Fibroblast of lung (primary cell): ENCODE data around the gene AHCYL2. TPM values are rescaled to one million over a fixed set of nuclear protein-coding genes. Genes with fewer than 3 reads are reported as not detected.

ENCODE experiments used
- DNase-seq, 2 donors: peaks; one replicate each; pipeline versions ENCODE4 v3.0.0 to v3.0.0-alpha.2; 2010; ENCODE audit warnings: low read depth in 2 of 2
- H2AFZ ChIP-seq: 2 replicates; pipeline ENCODE4 v1.5.1; 2012; ENCODE audit warnings: low read length, control low read depth, inconsistent platforms
- H3K27ac ChIP-seq: 2 replicates; pipeline ENCODE4 v1.5.1; 2011; ENCODE audit warnings: low read length, control low read depth; ENCODE audit not compliant: insufficient read depth
- H3K27me3 ChIP-seq: 2 replicates; pipeline ENCODE4 v1.5.1; 2011; ENCODE audit warnings: mild to moderate bottlenecking, low read length; ENCODE audit not compliant: control insufficient read depth, insufficient read depth
- H3K36me3 ChIP-seq: 2 replicates; pipeline ENCODE4 v1.5.1; 2011; ENCODE audit warnings: low read length; ENCODE audit not compliant: control insufficient read depth, insufficient read depth
- H3K4me1 ChIP-seq: 2 replicates; pipeline ENCODE4 v1.5.1; 2011; ENCODE audit warnings: low read length; ENCODE audit not compliant: control insufficient read depth, insufficient read depth; ENCODE audit errors: extremely low read depth
- H3K4me2 ChIP-seq: 2 replicates; pipeline ENCODE4 v1.5.1; 2011; ENCODE audit warnings: low read length, control low read depth; ENCODE audit not compliant: insufficient read depth; ENCODE audit errors: extremely low read depth
- H3K4me3 ChIP-seq, 4 experiments: fragments of 200-600 bp in 1 of 4; sonication (generic) in 1 of 4; replicated peaks in 1 of 4; 2 replicates each; pipeline ENCODE4 v1.5.1; 2011 to 2016; ENCODE audit warnings: low read length in 4 of 4, low read depth in 3 of 4, mild to moderate bottlenecking in 3 of 4, control low read depth in 2 of 4, inconsistent platforms in 1 of 4, mixed read lengths in 1 of 4; ENCODE audit not compliant: insufficient read depth in 1 of 4; ENCODE audit errors: control extremely low read depth in 1 of 4
- H3K79me2 ChIP-seq: 2 replicates; pipeline ENCODE4 v1.5.1; 2012; ENCODE audit warnings: mild to moderate bottlenecking, low read length, inconsistent platforms; ENCODE audit not compliant: control insufficient read depth, insufficient read depth
- H3K9ac ChIP-seq: 2 replicates; pipeline ENCODE4 v1.5.1; 2011; ENCODE audit warnings: mild to moderate bottlenecking, low read length, control low read depth; ENCODE audit not compliant: insufficient read depth
- H3K9me3 ChIP-seq: 2 replicates; pipeline ENCODE4 v1.5.1; 2012; ENCODE audit warnings: low read depth, low read length; ENCODE audit not compliant: control insufficient read depth, insufficient read depth
- H4K20me1 ChIP-seq: 2 replicates; pipeline ENCODE4 v1.5.1; 2011; ENCODE audit warnings: low read length; ENCODE audit not compliant: control insufficient read depth, insufficient read depth; ENCODE audit errors: extremely low read depth
- CTCF ChIP-seq, 2 donors: IDR thresholded peaks in 1 of 2; conservative IDR thresholded peaks in 1 of 2; 1 replicate in 1 of 2; 2 replicates in 1 of 2; pipeline ENCODE4 v1.5.1; 2011 to 2012; ENCODE audit warnings: low read length in 2 of 2, control low read depth in 1 of 2, inconsistent platforms in 1 of 2, low read depth in 1 of 2, mild to moderate bottlenecking in 1 of 2
- EZH2 ChIP-seq: IDR thresholded peaks from 2 replicates; pipeline ENCODE4 v1.5.1; 2012; ENCODE audit warnings: low read length, control low read depth, mild to moderate bottlenecking; ENCODE audit errors: missing control alignments
- polyA plus RNA-seq, 2 donors: library from polyadenylated mRNA; depleted of rRNA in 1 of 2; stranded (reverse) in 1 of 2; unstranded in 1 of 2; fragments of >200 nt; gene quantifications; 2 replicates each; pipeline ENCODE4 v1.2.1, GENCODE V29; 2011 to 2012; ENCODE audit warnings: missing spikeins in 1 of 2
- total RNA-seq: library from RNA; depleted of rRNA; stranded (reverse); fragments of >200 nt; gene quantifications from 2 replicates; pipeline ENCODE4 v1.2.1, GENCODE V29; 2014

The AHCYL2 gene
- total and polyA plus RNA-seq, 2 donors (not counting 1 experiment from before 2014, with no cell fraction given) = 8.7 to 11.9 TPM

GRCh38 chr7:129313282-129313681, 88.5 kb downstream of the AHCYL2 start:
- Histone ChIP-seq H3K9ac (no peak overlapping the region), H3K36me3 (no peaks in the 10 kb centered on the region), H3K27ac (no peak overlapping the region), H3K4me2 (no peak overlapping the region), H3K9me3 (no peaks in the 10 kb centered on the region), H4K20me1 (no peaks in the 10 kb centered on the region), H3K4me3 (no peak overlapping the region), H2AFZ (no peak overlapping the region), H3K79me2 (no peaks in the 10 kb centered on the region), H3K4me1 (no peaks in the 10 kb centered on the region), H3K27me3 (no peaks in the 10 kb centered on the region)
- TF ChIP-seq CTCF (conservative IDR thresholded peaks at IDR 0.05 in 1 of 2, IDR thresholded peaks at IDR 0.05 in 1 of 2; ENCODE audit: low read depth in 1 of 2, low read length in 2 of 2) = no peak
- TF ChIP-seq EZH2 = no peak
- DNase-seq = no peak

- Histone ChIP-seq H3K27me3 (no peaks in the 10 kb centered on the region), H3K9me3 (no peaks in the 10 kb centered on the region), H3K9ac (no peak overlapping the region), H2AFZ (no peak overlapping the region), H3K4me2 (no peak overlapping the region), H3K36me3 (no peaks in the 10 kb centered on the region), H3K27ac (no peak overlapping the region), H3K79me2 (no peaks in the 10 kb centered on the region), H3K4me3 (no peak overlapping the region), H3K4me1 (no peaks in the 10 kb centered on the region), H4K20me1 (no peaks in the 10 kb centered on the region)
- peak in 1 of 2 donors; percentile 27 for DNase-seq
- TF ChIP-seq EZH2 (no peak), CTCF (conservative IDR thresholded peaks at IDR 0.05 in 1 of 2, IDR thresholded peaks at IDR 0.05 in 1 of 2; ENCODE audit: low read depth in 1 of 2, low read length in 2 of 2) (no peak)
Measured at GRCh38 chr7:129315960-129316359, 91.1 kb downstream of the AHCYL2 start.

- H3K9me3 ChIP-seq = no peaks in the 10 kb centered on the region
- H3K4me1 ChIP-seq = no peaks in the 10 kb centered on the region
- H3K79me2 ChIP-seq = no peaks in the 10 kb centered on the region
- no peak overlapping the region for H3K9ac ChIP-seq
- H3K27ac ChIP-seq = no peak overlapping the region
- no peaks in the 10 kb centered on the region for H3K27me3 ChIP-seq
- H3K36me3 ChIP-seq = no peaks in the 10 kb centered on the region
- no peaks in the 10 kb centered on the region for H4K20me1 ChIP-seq
- DNase-seq = no peak
- H3K4me2 ChIP-seq = no peak overlapping the region
- H2AFZ ChIP-seq = no peak overlapping the region
- no peak overlapping the region for H3K4me3 ChIP-seq
- no peak for TF ChIP-seq CTCF (conservative IDR thresholded peaks at IDR 0.05 in 1 of 2, IDR thresholded peaks at IDR 0.05 in 1 of 2; ENCODE audit: low read depth in 1 of 2, low read length in 2 of 2)
- TF ChIP-seq EZH2 = no peak
Measured at GRCh38 chr7:129317450-129317849, 92.6 kb downstream of the AHCYL2 start.
